Activated effector memory CD4-positive, alpha-beta T cell treated with anti-CD3 and anti-CD28 coated beads, Interleukin-2, amount 50 U/mL, for 16 hours (primary cell): ENCODE measurements around the gene DUSP19.

Experiments used
- DNase-seq: peaks from one replicate; pipeline ENCODE4 v3.0.0-alpha.2; 2020

DUSP19 gene

DNA sequence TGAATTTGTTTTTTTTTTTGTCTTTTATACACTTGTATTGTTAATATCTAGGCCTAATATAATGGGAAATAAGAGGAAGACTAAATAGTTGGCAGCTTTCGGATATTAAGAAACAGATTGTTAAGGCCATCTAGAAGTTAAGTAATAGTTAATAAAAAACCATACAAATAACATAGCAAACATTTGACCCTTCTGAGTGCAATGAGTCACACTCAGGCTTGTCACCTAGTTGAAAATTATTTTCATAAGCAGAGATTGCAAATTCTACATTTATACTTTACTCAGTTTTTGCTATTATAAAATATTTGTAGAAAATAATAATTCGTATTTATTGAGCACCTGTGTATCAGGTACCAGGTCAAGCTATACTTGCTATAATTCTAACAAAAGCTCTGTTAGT, 48.1 kb downstream of the DUSP19 start:
- no peak for DNase-seq

DNA sequence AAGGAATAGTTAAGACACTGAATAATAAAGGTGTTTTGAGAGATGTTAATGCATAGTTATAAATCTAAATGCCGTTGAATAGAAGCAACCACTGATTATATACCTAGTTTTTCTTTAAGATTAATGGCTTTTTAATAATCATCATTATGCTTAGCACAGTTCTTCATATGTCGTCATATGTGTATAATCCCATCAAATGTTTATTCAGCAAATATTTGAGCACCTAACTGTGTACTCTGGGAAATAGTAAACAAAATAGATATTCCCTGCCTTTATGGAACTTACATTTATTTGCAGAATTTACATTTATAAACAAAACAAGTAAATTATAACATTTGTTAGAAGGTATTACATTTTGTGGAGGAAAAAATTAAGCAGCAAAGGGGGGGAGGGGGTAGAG, 55.5 kb downstream of the DUSP19 start:
- DNase-seq, result no peak

DNA sequence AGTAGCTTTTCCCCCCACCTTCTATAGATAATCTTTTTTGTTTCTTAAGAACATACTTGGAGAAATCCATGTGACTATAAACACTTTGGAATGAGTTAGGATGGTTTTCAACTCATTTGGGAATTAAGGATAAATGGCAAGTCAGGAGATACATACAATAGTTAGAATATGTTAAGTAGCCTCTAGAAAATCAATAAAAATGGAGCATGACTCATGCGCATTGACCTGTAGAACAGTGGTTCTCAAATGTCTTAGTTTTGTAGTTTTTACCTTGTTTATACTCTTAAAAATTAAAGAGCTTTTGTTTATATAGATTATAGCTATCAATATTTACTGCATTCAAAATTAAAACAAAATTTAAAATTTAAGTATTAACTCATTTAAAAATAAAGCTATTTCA, 70.4 kb downstream of the DUSP19 start:
- DNase-seq, result no peak

DNA sequence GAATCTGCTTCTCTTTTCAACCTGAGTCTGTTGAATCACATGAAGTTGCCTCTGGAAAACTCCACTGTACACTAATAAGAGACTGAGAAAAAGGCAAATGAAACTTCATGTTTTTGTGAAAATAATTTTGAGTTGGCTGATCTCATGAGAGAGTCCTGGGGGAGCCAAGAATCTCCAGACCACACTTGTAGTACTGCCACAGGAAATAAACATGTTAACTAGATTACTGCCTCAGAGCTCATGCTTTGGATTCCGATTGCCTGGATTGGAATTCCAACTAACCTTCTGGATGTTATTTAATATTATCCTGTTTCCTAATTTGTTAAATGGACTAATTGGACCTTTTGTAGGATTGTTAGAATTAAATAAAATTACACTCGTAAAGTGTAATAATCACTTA, 70.9 kb downstream of the DUSP19 start:
- no peak for DNase-seq
